Activated T-helper 1 cell treated with anti-CD3 and anti-CD28 coated beads, Interleukin-12 subunit alpha, Interleukin-12 subunit beta, Interleukin-2, Interleukin-4 antibody, amounts not matched to agents 30 ng/mL and 10 ng/mL and 1 ng/mL, durations not matched to agents 14 hours and 24 hours and 36 hours (primary cell): Measurements from ENCODE around the gene DHRSX. TPM values are rescaled to one million over a fixed set of nuclear protein-coding genes. Genes with fewer than 3 reads are reported as not detected.

Source experiments
- DNase-seq: peaks from one replicate; pipeline ENCODE4 v3.0.0; 2021; ENCODE audit warnings: low spot score
- H3K27ac Mint-ChIP-seq: one replicate; pipeline ENCODE4 v1.8.0; 2021; ENCODE audit warnings: mild to moderate bottlenecking, mixed read lengths
- H3K27me3 Mint-ChIP-seq: one replicate; pipeline ENCODE4 v1.8.0; 2022; ENCODE audit warnings: mild to moderate bottlenecking, moderate library complexity, mixed read lengths; ENCODE audit not compliant: insufficient read depth
- H3K36me3 Mint-ChIP-seq: one replicate; pipeline ENCODE4 v1.8.0; 2021; ENCODE audit warnings: low read depth, mixed read lengths
- H3K4me1 Mint-ChIP-seq: one replicate; pipeline ENCODE4 v1.8.0; 2021; ENCODE audit warnings: low read depth, mixed read lengths
- H3K4me3 Mint-ChIP-seq: one replicate; pipeline ENCODE4 v1.8.0; 2021; ENCODE audit warnings: mild to moderate bottlenecking, moderate library complexity, mixed read lengths
- H3K9me3 Mint-ChIP-seq: one replicate; pipeline ENCODE4 v1.8.0; 2021; ENCODE audit warnings: mixed read lengths
- intact Hi-C: fragments of 100-400 bp; cut with micrococcal nuclease; formaldehyde crosslinking; loops from one replicate; pipeline ENCODE4 v1.15.1; 2024
- total RNA-seq: library from RNA; stranded (reverse); gene quantifications from 2 replicates; pipeline ENCODE4 v1.2.3, GENCODE V29; 2022

DHRSX gene
- 26.3 and 27.4 TPM in 2 replicates for total RNA-seq

DNA sequence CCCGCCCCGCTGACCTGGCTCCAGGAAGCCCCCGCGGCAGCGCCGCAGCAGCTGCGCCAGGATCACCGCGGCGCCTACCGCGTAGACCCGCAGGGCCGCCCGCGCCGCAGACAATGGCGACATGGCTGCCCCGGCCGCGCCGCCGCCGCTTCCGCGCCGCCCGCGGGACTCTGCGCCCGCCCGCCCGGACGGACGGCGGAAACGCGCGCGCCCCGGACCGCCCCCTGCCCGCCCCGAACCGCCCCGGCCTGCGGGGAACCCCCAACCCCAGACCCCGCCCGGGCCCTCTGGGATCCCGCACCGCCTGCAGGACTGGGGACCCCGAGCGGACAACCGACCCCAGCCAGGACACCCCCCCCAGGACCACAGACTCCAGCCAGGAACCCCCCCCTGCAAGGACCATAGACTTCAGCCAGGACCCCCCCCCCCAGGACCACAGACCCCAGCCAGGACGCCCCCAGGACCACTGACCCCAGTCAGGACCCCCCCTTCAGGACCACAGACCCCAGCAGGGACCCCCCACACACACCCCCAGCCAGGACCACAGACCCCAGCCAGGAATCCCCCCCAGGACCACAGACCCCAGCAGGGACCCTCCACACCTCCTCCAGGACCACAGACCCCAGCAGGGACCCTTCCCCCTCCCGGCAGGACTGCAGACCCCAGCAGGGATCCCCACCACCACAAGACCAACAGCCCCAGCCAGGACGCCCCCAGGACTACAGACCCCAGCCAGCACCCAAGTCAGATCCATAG is at the start of gene DHRSX, which contains the start of gene ZBED1:
Gene DHRSX, minus strand, starts transcription at position 174 of the 756 bp plus-strand sequence. Its CDS starts 51 bp downstream, at position 123.
Gene ZBED1, minus strand, starts transcription at position 174 of the 756 bp plus-strand sequence. CDS start 10,257 bp downstream, outside the sequence.
- Mint-ChIP-seq H3K36me3 (peaks cover 9% of the 10 kb centered on the region), H3K4me1 (peaks cover 27% of the 10 kb centered on the region), H3K9me3 (no peaks in the 10 kb centered on the region), H3K27ac (peak within 1 kb of the TSS; percentile 80), H3K4me3 (peak within 1 kb of the TSS; percentile 88), H3K27me3 (peaks cover 2% of the 10 kb centered on the region)
- DNase-seq = peak; percentile 53
- intact Hi-C loops = loop anchor here (1.0 to 5.0 kb wide), 6 partner anchors 91 to 1049 kb away; partner anchors contain the start of gene ASMTL

DNA sequence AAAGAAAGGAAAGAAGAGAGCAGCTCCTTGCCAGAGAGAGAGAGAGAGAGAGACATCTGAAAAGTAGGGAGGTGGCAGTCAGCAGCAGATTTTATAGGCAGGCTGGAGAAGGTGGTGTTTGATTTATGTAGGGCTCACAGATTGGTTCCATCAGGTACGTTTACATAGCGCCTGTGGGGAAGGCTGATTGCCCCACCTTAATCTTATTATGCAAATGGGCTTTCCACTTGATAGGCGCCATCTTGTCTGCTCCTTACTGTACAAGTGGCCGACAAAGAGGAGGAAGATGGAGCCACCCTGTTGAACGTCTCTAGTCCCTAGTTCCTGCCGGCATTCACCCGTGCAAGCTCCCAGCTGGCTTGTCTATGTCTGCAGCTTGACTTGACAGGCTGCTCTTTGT is 49.1 kb upstream of the DHRSX start:
- DNase-seq = no peak
- no peak overlapping the region for H3K27ac Mint-ChIP-seq
- H3K9me3 Mint-ChIP-seq = peaks cover 13% of the 10 kb centered on the region
- intact Hi-C loops = no loop called here
- H3K4me1 Mint-ChIP-seq = no peaks in the 10 kb centered on the region
- H3K36me3 Mint-ChIP-seq = no peaks in the 10 kb centered on the region
- H3K27me3 Mint-ChIP-seq = no peaks in the 10 kb centered on the region
- no peak overlapping the region for H3K4me3 Mint-ChIP-seq

DNA sequence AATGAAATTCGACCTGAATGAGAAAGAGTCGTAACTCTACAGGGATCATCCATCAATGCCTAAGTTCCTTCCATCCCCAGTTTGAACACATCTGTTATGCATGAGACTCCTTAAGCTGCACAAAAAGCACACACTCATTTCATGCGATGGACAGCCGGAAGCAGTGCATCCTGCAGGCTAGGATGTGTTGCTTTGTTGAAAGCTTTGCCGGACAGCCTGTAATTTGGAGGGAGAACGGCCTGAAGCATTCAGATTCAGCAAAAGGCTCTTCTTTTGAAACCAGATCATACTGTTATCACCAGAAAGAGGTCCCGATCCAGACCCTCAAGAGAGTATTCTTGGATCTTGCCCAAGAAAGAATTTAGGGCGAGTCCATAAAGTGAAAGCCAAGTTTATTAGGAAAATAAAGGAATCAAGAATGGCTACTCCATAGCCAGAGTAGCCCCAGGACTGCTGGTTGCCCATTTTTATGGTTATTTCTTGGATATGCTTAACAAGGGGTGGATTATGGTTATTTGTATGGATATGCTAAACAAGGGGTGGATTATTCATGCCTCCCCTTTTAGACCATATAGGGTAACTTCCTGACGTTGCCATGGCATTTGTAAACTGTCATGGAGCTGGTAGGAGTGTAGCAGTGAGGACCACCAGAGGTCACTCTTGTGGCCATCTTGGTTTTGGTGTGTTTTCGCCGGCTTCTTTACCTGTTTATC is 48.1 kb upstream of the DHRSX start:
- H3K27me3 Mint-ChIP-seq = no peaks in the 10 kb centered on the region
- no peak overlapping the region for H3K27ac Mint-ChIP-seq
- no peaks in the 10 kb centered on the region for H3K36me3 Mint-ChIP-seq
- H3K4me3 Mint-ChIP-seq = no peak overlapping the region
- H3K9me3 Mint-ChIP-seq = peaks cover 10% of the 10 kb centered on the region
- no peaks in the 10 kb centered on the region for H3K4me1 Mint-ChIP-seq
- intact Hi-C loops = no loop called here
- no peak for DNase-seq

DNA sequence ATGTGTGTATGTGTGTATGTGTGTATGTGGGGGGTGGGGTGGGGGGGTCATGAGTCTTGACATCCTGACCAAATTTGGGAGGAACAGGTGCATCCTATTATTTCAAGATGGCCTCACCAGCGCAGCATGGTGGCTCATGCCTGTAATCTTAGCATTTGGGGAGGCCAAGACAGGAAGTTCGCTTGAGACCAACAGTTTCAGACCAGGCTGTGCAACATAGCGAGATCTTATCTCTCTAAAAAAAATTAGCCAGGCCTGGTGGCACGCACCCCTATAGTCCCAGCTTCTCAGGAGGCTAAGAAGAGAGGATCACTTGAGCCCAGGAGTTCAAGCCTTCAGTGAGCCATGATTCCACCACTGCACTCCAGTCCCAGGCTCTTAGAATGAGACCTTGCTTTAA is 47.0 kb upstream of the DHRSX start:
- H3K4me1 Mint-ChIP-seq = no peaks in the 10 kb centered on the region
- H3K27me3 Mint-ChIP-seq = no peaks in the 10 kb centered on the region
- no peak overlapping the region for H3K27ac Mint-ChIP-seq
- no peak overlapping the region for H3K4me3 Mint-ChIP-seq
- intact Hi-C loops = no loop called here
- H3K9me3 Mint-ChIP-seq = peaks cover 10% of the 10 kb centered on the region
- no peaks in the 10 kb centered on the region for H3K36me3 Mint-ChIP-seq
- DNase-seq = no peak

DNA sequence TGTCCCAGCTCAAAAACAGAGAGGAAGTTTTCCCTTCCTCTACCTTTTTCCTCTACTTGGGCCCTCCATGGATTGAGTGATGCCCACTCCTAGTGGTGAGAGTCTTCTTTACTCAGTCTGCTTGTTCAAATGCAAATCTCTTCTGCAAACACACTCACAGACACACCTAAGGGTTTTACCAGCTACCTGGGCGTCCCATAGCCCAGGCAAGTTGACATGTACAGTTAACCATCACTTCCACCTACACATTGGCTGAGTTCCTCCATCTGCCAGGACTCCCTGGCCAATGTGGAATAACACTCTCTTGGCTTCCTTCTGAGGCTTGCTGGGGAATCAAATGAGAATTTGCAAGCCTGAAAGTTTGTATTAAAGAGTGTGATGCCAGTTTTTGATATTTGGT is 45.7 kb upstream of the DHRSX start:
- Mint-ChIP-seq H3K36me3 (no peaks in the 10 kb centered on the region), H3K4me1 (no peaks in the 10 kb centered on the region), H3K27me3 (no peaks in the 10 kb centered on the region), H3K9me3 (peaks cover 10% of the 10 kb centered on the region), H3K27ac (no peak overlapping the region), H3K4me3 (no peak overlapping the region)
- DNase-seq = no peak
- intact Hi-C loops = no loop called here

DNA sequence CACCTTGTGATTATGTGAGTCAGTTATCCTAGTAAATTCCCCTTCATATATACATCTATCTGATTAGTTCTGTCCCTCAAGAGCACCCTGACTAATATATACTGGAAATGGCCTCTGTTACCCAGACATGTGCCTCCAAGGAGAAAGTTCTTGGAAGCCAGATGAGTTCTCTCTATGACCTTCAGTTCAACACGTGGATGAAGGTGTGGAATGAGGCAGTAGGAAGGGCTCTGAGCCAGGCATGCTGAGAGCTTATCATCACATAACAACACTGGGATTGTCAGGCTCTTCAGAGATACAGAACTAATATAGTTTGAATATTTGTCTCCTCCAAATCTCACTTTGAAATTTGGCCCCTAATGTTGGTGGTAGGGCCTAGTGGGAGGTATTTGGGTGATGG is 44.4 kb upstream of the DHRSX start:
- H3K4me1 Mint-ChIP-seq = no peaks in the 10 kb centered on the region
- H3K9me3 Mint-ChIP-seq = peaks cover 10% of the 10 kb centered on the region
- H3K27ac Mint-ChIP-seq = no peak overlapping the region
- no peaks in the 10 kb centered on the region for H3K27me3 Mint-ChIP-seq
- no peak for DNase-seq
- no peaks in the 10 kb centered on the region for H3K36me3 Mint-ChIP-seq
- no peak overlapping the region for H3K4me3 Mint-ChIP-seq
- intact Hi-C loops = no loop called here

- Mint-ChIP-seq H3K4me3 (no peak overlapping the region), H3K27me3 (no peaks in the 10 kb centered on the region), H3K4me1 (no peaks in the 10 kb centered on the region), H3K9me3 (peaks cover 6% of the 10 kb centered on the region), H3K27ac (no peak overlapping the region), H3K36me3 (no peaks in the 10 kb centered on the region)
- intact Hi-C loops = no loop called here
- DNase-seq = no peak
Observed at GRCh38 chrX:2542826-2543521, 42.2 kb upstream of the DHRSX start.

DNA sequence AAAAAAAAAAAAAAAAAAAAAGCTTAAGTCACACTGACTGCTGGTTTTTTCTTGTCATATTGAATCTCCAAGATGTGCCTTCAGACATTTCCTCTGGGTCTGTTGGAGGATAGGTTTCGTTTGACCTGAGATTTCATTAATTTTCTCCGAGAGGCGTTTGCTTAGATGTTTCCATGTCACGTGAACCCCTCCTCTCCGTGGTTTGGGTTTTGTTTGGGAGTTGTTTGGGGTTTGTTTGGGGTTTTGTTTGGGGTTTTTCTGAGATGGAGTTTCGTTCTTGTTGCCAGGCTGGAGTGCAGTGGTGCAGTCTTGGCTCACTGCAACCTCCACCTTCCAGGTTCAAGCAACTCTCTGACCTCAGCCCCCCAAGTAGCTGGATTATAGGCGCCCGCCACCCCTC is 40.8 kb upstream of the DHRSX start:
- intact Hi-C loops = no loop called here
- Mint-ChIP-seq H3K9me3 (peaks cover 6% of the 10 kb centered on the region), H3K36me3 (no peaks in the 10 kb centered on the region), H3K27ac (no peak overlapping the region), H3K27me3 (no peaks in the 10 kb centered on the region), H3K4me1 (no peaks in the 10 kb centered on the region), H3K4me3 (no peak overlapping the region)
- no peak for DNase-seq

GRCh38 chrX:2540426-2540947 is 39.7 kb upstream of the DHRSX start:
- H3K4me3 Mint-ChIP-seq = no peak overlapping the region
- H3K27me3 Mint-ChIP-seq = no peaks in the 10 kb centered on the region
- intact Hi-C loops = no loop called here
- H3K27ac Mint-ChIP-seq = no peak overlapping the region
- H3K36me3 Mint-ChIP-seq = no peaks in the 10 kb centered on the region
- peaks cover 2% of the 10 kb centered on the region for H3K9me3 Mint-ChIP-seq
- no peaks in the 10 kb centered on the region for H3K4me1 Mint-ChIP-seq
- DNase-seq = no peak

DNA sequence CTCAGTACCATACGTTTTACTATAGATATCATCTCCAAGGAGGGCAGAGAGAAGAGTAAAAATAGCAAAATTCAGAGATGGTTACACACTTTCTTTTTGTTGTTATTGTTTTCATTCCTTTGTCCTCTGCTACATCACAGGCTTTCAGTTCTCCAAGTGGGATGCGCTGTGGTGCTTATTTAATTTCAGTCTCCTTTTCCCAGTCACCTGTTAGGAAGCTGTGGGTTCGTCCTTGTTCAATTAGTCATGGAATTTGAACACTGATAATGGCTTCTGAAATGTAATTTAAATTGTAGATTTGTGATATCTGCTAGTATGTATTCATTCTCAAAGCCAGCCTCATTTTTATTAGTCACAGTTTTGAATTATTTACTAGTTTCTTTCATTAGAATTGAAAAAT is 38.8 kb upstream of the DHRSX start:
- H3K36me3 Mint-ChIP-seq = no peaks in the 10 kb centered on the region
- no peak overlapping the region for H3K4me3 Mint-ChIP-seq
- intact Hi-C loops = no loop called here
- no peak overlapping the region for H3K27ac Mint-ChIP-seq
- no peaks in the 10 kb centered on the region for H3K9me3 Mint-ChIP-seq
- no peaks in the 10 kb centered on the region for H3K27me3 Mint-ChIP-seq
- DNase-seq = no peak
- H3K4me1 Mint-ChIP-seq = no peaks in the 10 kb centered on the region

DNA sequence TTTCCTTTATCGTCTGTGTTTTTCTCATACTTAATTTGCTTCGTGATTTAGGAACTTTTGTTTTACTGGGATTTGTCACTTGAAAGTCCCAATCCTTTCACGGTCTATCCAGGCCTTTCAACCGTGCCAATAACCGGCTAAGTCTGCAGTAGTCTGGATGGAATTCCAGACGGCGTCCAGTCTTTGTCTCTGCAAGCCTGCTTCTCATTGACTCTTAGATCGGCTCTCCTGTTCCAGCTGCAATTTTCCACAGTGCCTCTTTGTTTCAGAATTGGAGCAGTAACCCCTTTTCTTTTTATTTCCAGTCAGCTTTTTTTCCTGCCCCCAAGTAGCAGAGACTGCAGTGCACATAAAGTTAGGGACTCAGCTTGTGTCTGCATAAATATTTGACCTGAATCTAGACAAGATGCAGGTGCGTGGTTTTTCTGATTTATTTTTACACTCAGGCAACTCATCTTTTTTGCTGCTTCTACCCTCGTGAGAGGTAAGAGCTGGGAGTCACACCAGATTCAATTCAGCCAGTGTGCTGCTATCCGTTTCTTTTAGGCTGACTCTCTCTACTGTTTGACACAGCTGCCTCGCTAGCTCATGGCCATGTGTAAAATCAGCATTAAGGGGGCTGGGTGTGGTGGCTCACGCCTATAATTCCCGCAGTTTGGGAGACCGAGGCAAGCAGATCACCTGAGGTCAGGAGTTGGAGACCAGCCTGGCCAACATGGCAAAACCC is 37.4 kb upstream of the DHRSX start:
- intact Hi-C loops = no loop called here
- Mint-ChIP-seq H3K36me3 (no peaks in the 10 kb centered on the region), H3K27ac (no peak overlapping the region), H3K9me3 (no peaks in the 10 kb centered on the region), H3K4me3 (no peak overlapping the region), H3K4me1 (no peaks in the 10 kb centered on the region), H3K27me3 (no peaks in the 10 kb centered on the region)
- no peak for DNase-seq

GRCh38 chrX:2536974-2537373 is 36.2 kb upstream of the DHRSX start:
- Mint-ChIP-seq H3K9me3 (no peaks in the 10 kb centered on the region), H3K4me3 (no peak overlapping the region), H3K36me3 (no peaks in the 10 kb centered on the region), H3K27me3 (no peaks in the 10 kb centered on the region), H3K27ac (no peak overlapping the region), H3K4me1 (no peaks in the 10 kb centered on the region)
- intact Hi-C loops = no loop called here
- DNase-seq = no peak
